Upper lobe of left lung (tissue), 6 donors: ENCODE results near the gene SLC25A27. TPM values are rescaled to one million over a fixed set of nuclear protein-coding genes. Genes with fewer than 3 reads are reported as not detected.

ENCODE experiments used
- ATAC-seq, 2 donors: fragments of 200-7000 bp; cut with Tn5 transposase; one replicate each; pipeline ENCODE4 v1.9.1; 2022; ENCODE audit warnings: mild to moderate bottlenecking in 2 of 2, moderate library complexity in 2 of 2; ENCODE audit not compliant: low FRiP score in 2 of 2
- DNase-seq, 2 donors: peaks; one replicate each; pipeline ENCODE4 v3.0.0-alpha.2; 2019 to 2020
- H3K27ac ChIP-seq, 4 donors: fragments of 200-600 bp; sonication (generic); one replicate each; pipeline ENCODE4 v1.5.1; 2016 to 2019
- H3K27me3 ChIP-seq, 4 donors: fragments of 200-600 bp; sonication (generic); one replicate each; pipeline ENCODE4 v1.5.1; 2017 to 2019
- H3K36me3 ChIP-seq, 4 donors: fragments of 200-600 bp; sonication (generic); one replicate each; pipeline ENCODE4 v1.5.1; 2016 to 2019
- H3K4me1 ChIP-seq, 4 donors: fragments of 200-600 bp; sonication (generic); one replicate each; pipeline ENCODE4 v1.5.1; 2018 to 2019
- H3K4me3 ChIP-seq, 4 donors: fragments of 200-600 bp; sonication (generic); one replicate each; pipeline ENCODE4 v1.5.1; 2017 to 2019; ENCODE audit warnings: mild to moderate bottlenecking in 2 of 4, moderate library complexity in 1 of 4
- H3K9me3 ChIP-seq, 4 donors: fragments of 200-600 bp; sonication (generic); one replicate each; pipeline ENCODE4 v1.5.1; 2018 to 2019
- CTCF ChIP-seq, 6 experiments: fragments of 450-650 bp in 4 of 6; fragments of 200-600 bp in 2 of 6; sonication (generic) in 2 of 6; IDR thresholded peaks; one replicate each; pipeline ENCODE4 v1.5.1; 2016 to 2019; ENCODE audit warnings: antibody characterized with exemption in 6 of 6
- EP300 ChIP-seq, 4 donors: sonication (generic); formaldehyde crosslinking; IDR thresholded peaks; one replicate each; pipeline ENCODE4 v1.5.1; 2017; ENCODE audit warnings: antibody characterized with exemption in 4 of 4, control low read depth in 2 of 4
- POLR2A ChIP-seq, 4 donors: fragments of 450-650 bp; IDR thresholded peaks; one replicate each; pipeline ENCODE4 v1.5.1; 2016 to 2017; ENCODE audit warnings: antibody characterized with exemption in 4 of 4, mild to moderate bottlenecking in 2 of 4
- POLR2AphosphoS5 ChIP-seq, 2 donors: sonication (generic); formaldehyde crosslinking; IDR thresholded peaks; one replicate each; pipeline ENCODE4 v1.5.1; 2017; ENCODE audit warnings: antibody characterized with exemption in 2 of 2
- WGBS, 2 donors: methylation state at CpG; one replicate each; pipeline ENCODE4 v1.1.5; 2017 to 2018; 5-methylcytosine and 5-hydroxymethylcytosine counted together
- total RNA-seq, 6 donors: library from RNA; depleted of rRNA in 4 of 6; stranded (reverse); fragments of >200 nt in 4 of 6; gene quantifications; one replicate each; pipeline versions ENCODE4 v1.1.0 to v1.2.1, GENCODE V29; 2016 to 2021
- donor health status: DM: no; HTN: no; CAD: no; lungs with moderate emphysema.
- donor health status: DM: no; HTN: yes; CAD: no; lungs with severe emphysema.

Gene SLC25A27
- total RNA-seq, 6 donors from 2014 or later: 7.8 to 61.8 (median 13.7) TPM

DNA sequence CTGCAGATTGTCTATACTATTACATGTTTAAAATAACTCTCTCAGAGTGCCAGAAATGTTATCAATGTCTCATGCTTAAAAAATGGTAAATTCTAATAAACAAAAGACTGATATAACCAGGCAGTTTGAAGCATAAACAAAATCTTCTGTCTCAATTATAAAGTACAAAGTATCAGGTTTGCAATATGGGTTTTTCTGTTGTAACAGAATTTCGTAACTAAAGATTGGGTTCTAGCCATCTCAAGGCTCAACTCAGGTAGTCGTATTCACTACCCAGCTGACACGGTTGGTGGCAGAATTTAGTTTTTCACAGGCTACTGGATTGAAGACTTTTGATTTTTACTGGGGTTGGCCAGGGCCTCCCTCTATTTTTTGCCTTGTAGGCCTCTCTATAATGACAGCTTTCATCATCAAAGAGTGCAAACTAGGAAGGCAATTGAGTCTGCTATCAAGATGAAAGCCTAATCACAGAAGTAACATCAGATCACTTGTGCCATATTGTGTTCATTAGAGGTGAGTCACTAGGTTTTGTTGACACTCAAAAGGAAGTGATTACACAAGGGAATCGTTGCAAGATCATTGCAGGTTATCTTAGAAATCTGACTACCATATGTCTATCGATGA lies 3.8 kb upstream of the SLC25A27 start:
- Histone ChIP-seq H3K9me3 (no peaks in the 10 kb centered on the region), H3K27me3 (no peaks in the 10 kb centered on the region), H3K4me3 (no peak overlapping the region), H3K36me3 (no peaks in the 10 kb centered on the region), H3K4me1 (peaks cover 0 to 8% (median 7%) of the 10 kb centered on the region in 4 donors), H3K27ac (no peak overlapping the region)
- ATAC-seq (no peak), DNase-seq (no peak)
- TF ChIP-seq POLR2A (IDR thresholded peaks at IDR 0.05) (no peak), POLR2AphosphoS5 (IDR thresholded peaks at IDR 0.05) (no peak), CTCF (IDR thresholded peaks at IDR 0.05) (no peak), EP300 (IDR thresholded peaks at IDR 0.05) (no peak)
- 75 to 76% methylated on average over 5 of the region's 5 CpGs for WGBS, 2 donors

DNA sequence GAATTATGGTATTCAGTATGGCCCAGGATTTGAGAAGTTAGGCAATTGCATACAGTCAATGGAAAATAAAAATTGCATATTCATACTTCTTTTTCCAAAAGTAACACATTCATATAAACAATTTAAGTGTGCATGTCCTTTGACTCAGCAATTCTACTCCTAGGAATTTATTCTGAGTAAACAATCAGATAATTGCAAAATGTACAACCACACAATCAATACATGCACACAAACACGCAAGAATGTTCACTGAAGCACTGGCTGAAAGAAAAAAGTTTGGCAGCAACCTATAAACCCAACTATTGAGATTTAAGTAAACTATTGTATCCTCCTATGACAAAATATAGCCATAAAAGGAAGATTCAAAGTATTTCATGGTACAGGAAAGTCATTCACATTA lies 1.8 kb upstream of the SLC25A27 start:
- WGBS, 2 donors: 57 to 67% methylated on average over 1 of the region's 1 CpG
- Histone ChIP-seq H3K27me3 (no peaks in the 10 kb centered on the region), H3K4me1 (peaks cover 0 to 11% (median 7%) of the 10 kb centered on the region in 4 donors), H3K9me3 (no peaks in the 10 kb centered on the region), H3K4me3 (peak overlapping the region in 1 of 4 donors; percentile 91), H3K36me3 (no peaks in the 10 kb centered on the region), H3K27ac (peak overlapping the region in 1 of 4 donors; percentile 10)
- TF ChIP-seq POLR2AphosphoS5 (IDR thresholded peaks at IDR 0.05) (no peak), CTCF (IDR thresholded peaks at IDR 0.05) (no peak), POLR2A (IDR thresholded peaks at IDR 0.05) (no peak), EP300 (IDR thresholded peaks at IDR 0.05) (no peak)
- ATAC-seq: no peak
- DNase-seq: no peak

- ATAC-seq (no peak), DNase-seq (no peak)
- 29 to 31% methylated on average over 8 of the region's 8 CpGs for WGBS, 2 donors
- Histone ChIP-seq H3K9me3 (no peaks in the 10 kb centered on the region), H3K27ac (peak overlapping the region in 3 of 4 donors; percentile 31 to 84 (median 75)), H3K4me1 (peaks cover 0 to 11% (median 7%) of the 10 kb centered on the region in 4 donors), H3K27me3 (no peaks in the 10 kb centered on the region), H3K4me3 (peak overlapping the region; percentile 72 to 91 (median 81)), H3K36me3 (no peaks in the 10 kb centered on the region)
- TF ChIP-seq POLR2AphosphoS5 (IDR thresholded peaks at IDR 0.05) (no peak), EP300 (IDR thresholded peaks at IDR 0.05) (no peak), POLR2A (IDR thresholded peaks at IDR 0.05) (no peak), CTCF (IDR thresholded peaks at IDR 0.05) (no peak)
These were observed 959 bp upstream of the SLC25A27 start for GRCh38 chr6:46651816-46652215.

DNA sequence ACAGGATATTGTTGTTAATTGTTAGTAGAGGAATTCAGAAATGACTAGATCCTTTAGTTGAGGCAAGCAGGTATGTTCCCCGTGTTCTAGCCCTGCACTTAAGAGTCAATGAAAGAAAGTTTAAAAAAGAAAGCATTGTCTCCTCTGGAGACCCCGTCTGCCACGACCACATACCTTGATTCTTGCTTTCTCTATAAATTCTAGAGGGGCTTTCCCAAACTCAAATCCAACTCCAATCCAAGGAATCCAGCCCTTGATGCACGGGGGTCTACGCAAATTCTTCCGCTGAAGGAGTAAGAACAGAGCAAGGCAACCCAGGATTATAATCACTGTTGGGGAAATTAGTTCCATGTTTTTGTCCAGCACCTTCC lies 558 bp upstream of the SLC25A27 start:
- 2 to 3% methylated on average over 6 of the region's 6 CpGs for WGBS, 2 donors

More for the DNA sequence above, 558 bp upstream of the SLC25A27 start:
- no peak for TF ChIP-seq CTCF (IDR thresholded peaks at IDR 0.05)
- no peak for TF ChIP-seq POLR2AphosphoS5 (IDR thresholded peaks at IDR 0.05)
- TF ChIP-seq POLR2A (IDR thresholded peaks at IDR 0.05): no peak
- no peak for TF ChIP-seq EP300 (IDR thresholded peaks at IDR 0.05)
- Histone ChIP-seq H3K4me1 (peaks cover 0 to 11% (median 7%) of the 10 kb centered on the region in 4 donors), H3K9me3 (no peaks in the 10 kb centered on the region), H3K27me3 (no peaks in the 10 kb centered on the region), H3K36me3 (no peaks in the 10 kb centered on the region), H3K27ac (peak overlapping the region; percentile 31 to 84 (median 68)), H3K4me3 (peak overlapping the region; percentile 72 to 91 (median 81))
- ATAC-seq: no peak
- no peak for DNase-seq
